CD14-positive monocyte (primary cell): ENCODE data around the gene DCLK1. TPM values are rescaled to one million over a fixed set of nuclear protein-coding genes. Genes with fewer than 3 reads are reported as not detected.

Experiments
- DNase-seq, 3 donors: peaks; one replicate each; pipeline ENCODE4 v3.0.0-alpha.2; 2011 to 2022
- H2AFZ ChIP-seq: 2 replicates; pipeline ENCODE4 v1.6.0; 2012; ENCODE audit warnings: mild to moderate bottlenecking, low read depth, low read length, inconsistent platforms; ENCODE audit not compliant: insufficient read depth, poor library complexity, severe bottlenecking
- H3K27ac ChIP-seq, 2 donors: 1 replicate in 1 of 2; 2 replicates in 1 of 2; pipeline ENCODE4 v1.5.1; 2012 to 2013; ENCODE audit warnings: low read length in 2 of 2, control low read depth in 1 of 2, inconsistent platforms in 1 of 2, low read depth in 1 of 2, mild to moderate bottlenecking in 1 of 2
- H3K27me3 ChIP-seq, 2 donors: one replicate each; pipeline versions ENCODE4 v1.6.0 to v1.6.1; 2011 to 2013; ENCODE audit warnings: low read length in 2 of 2; ENCODE audit not compliant: control insufficient read depth in 2 of 2, insufficient read depth in 2 of 2
- H3K36me3 ChIP-seq, 2 donors: replicated peaks in 1 of 2; 1 replicate in 1 of 2; 2 replicates in 1 of 2; pipeline versions ENCODE4 v1.5.1 to v1.6.1; 2012 to 2013; ENCODE audit warnings: low read length in 2 of 2, control low read depth in 1 of 2, inconsistent platforms in 1 of 2, mild to moderate bottlenecking in 1 of 2; ENCODE audit not compliant: insufficient read depth in 2 of 2, control insufficient read depth in 1 of 2
- H3K4me1 ChIP-seq, 2 donors: 1 replicate in 1 of 2; 2 replicates in 1 of 2; pipeline versions ENCODE4 v1.5.1 to v1.6.1; 2012 to 2013; ENCODE audit warnings: low read length in 2 of 2, control low read depth in 1 of 2, inconsistent platforms in 1 of 2, mild to moderate bottlenecking in 1 of 2, moderate library complexity in 1 of 2; ENCODE audit not compliant: insufficient read depth in 2 of 2, control insufficient read depth in 1 of 2
- H3K4me2 ChIP-seq: replicated peaks from 2 replicates; pipeline ENCODE3; 2012; ENCODE audit warnings: low read length, moderate library complexity, mild to moderate bottlenecking; ENCODE audit not compliant: poor library complexity, severe bottlenecking; ENCODE audit errors: extremely low read depth
- H3K4me3 ChIP-seq, 3 experiments: fragments of 200-600 bp in 1 of 3; sonication (generic) in 1 of 3; replicated peaks in 1 of 3; 1 replicate in 2 of 3; 2 replicates in 1 of 3; pipeline ENCODE4 v1.5.1; 2011 to 2013; ENCODE audit warnings: low read length in 3 of 3, mild to moderate bottlenecking in 3 of 3, control low read depth in 2 of 3, low read depth in 2 of 3, inconsistent platforms in 1 of 3, moderate library complexity in 1 of 3
- H3K79me2 ChIP-seq: 2 replicates; pipeline ENCODE4 v1.6.0; 2012; ENCODE audit warnings: mild to moderate bottlenecking, control low read depth, inconsistent platforms, low read length, moderate library complexity; ENCODE audit not compliant: insufficient read depth
- H3K9ac ChIP-seq: 2 replicates; pipeline ENCODE4 v1.6.0; 2017; ENCODE audit warnings: low read length, mild to moderate bottlenecking; ENCODE audit not compliant: insufficient read depth, poor library complexity, severe bottlenecking
- H3K9me3 ChIP-seq, 2 donors: replicated peaks in 1 of 2; 1 replicate in 1 of 2; 2 replicates in 1 of 2; pipeline versions ENCODE4 v1.5.1 to v1.6.1; 2012 to 2013; ENCODE audit warnings: low read length in 2 of 2, control low read depth in 1 of 2; ENCODE audit not compliant: control insufficient read depth in 1 of 2, insufficient read depth in 1 of 2
- H4K20me1 ChIP-seq: 2 replicates; pipeline ENCODE4 v1.6.0; 2012; ENCODE audit warnings: mild to moderate bottlenecking, low read length, control low read depth, moderate library complexity; ENCODE audit not compliant: insufficient read depth
- H3K27ac Mint-ChIP-seq, 7 donors: one replicate each; pipeline ENCODE4 v1.8.0; 2020; ENCODE audit warnings: mild to moderate bottlenecking in 7 of 7, mixed read lengths in 7 of 7, moderate library complexity in 6 of 7, inconsistent platforms in 2 of 7
- H3K27me3 Mint-ChIP-seq, 3 donors: one replicate each; pipeline ENCODE4 v1.8.0; 2021 to 2022; ENCODE audit warnings: low read depth in 3 of 3, mild to moderate bottlenecking in 3 of 3, mixed read lengths in 3 of 3, moderate library complexity in 3 of 3, inconsistent platforms in 1 of 3
- H3K36me3 Mint-ChIP-seq, 2 donors: one replicate each; pipeline ENCODE4 v1.8.0; 2020; ENCODE audit warnings: mixed read lengths in 2 of 2, inconsistent platforms in 1 of 2, mild to moderate bottlenecking in 1 of 2
- H3K4me1 Mint-ChIP-seq: one replicate; pipeline ENCODE4 v1.8.0; 2020; ENCODE audit warnings: mild to moderate bottlenecking, mixed read lengths
- H3K4me3 Mint-ChIP-seq, 2 donors: one replicate each; pipeline ENCODE4 v1.8.0; 2020; ENCODE audit warnings: mild to moderate bottlenecking in 2 of 2, mixed read lengths in 2 of 2, moderate library complexity in 1 of 2
- H3K9me3 Mint-ChIP-seq, 7 donors: one replicate each; pipeline ENCODE4 v1.8.0; 2020 to 2022; ENCODE audit warnings: mixed read lengths in 7 of 7, mild to moderate bottlenecking in 6 of 7, moderate library complexity in 6 of 7, inconsistent platforms in 2 of 7
- CTCF ChIP-seq: fragments of 200-600 bp; IDR thresholded peaks from one replicate; pipeline ENCODE4 v1.8.0; 2022; ENCODE audit warnings: antibody characterized with exemption, mild to moderate bottlenecking
- WGBS: methylation state at CpG from one replicate; pipeline ENCODE4 v1.1.5; 2013; ENCODE audit warnings: missing lambda C conversion rate; ENCODE audit not compliant: insufficient coverage; 5-methylcytosine and 5-hydroxymethylcytosine counted together
- intact Hi-C, 2 donors: fragments of 100-400 bp; cut with micrococcal nuclease; formaldehyde crosslinking; loops; one replicate each; pipeline versions ENCODE4 v1.15.0 to v1.15.1; 2023
- polyA plus RNA-seq, 3 donors: library from polyadenylated mRNA; depleted of rRNA in 1 of 3; unstranded in 2 of 3; stranded (reverse) in 1 of 3; fragments of 300-500 nt in 2 of 3; fragments of >200 nt in 1 of 3; fragmentation: Illumina TruSeq in 2 of 3; gene quantifications; 1 replicate in 2 of 3; 2 replicates in 1 of 3; pipeline ENCODE4 v1.2.3, GENCODE V29; 2012 to 2021

DCLK1 gene
- polyA plus RNA-seq, 3 donors, result not detected

- no peaks in the 10 kb centered on the region for H4K20me1 ChIP-seq
- Mint-ChIP-seq H3K27ac (no peak overlapping the region), H3K27me3 (peaks cover 0 to 3% (median 2%) of the 10 kb centered on the region in 3 donors), H3K4me1 (no peaks in the 10 kb centered on the region), H3K4me3 (no peak overlapping the region), H3K9me3 (peaks cover 0 to 2% (median 0%) of the 10 kb centered on the region in 7 donors), H3K36me3 (no peaks in the 10 kb centered on the region)
- WGBS, result no CpG with 5 or more reads among the region's 2 CpGs
- intact Hi-C loops, result no loop called here
- no peak overlapping the region for H2AFZ ChIP-seq
- no peak overlapping the region for H3K27ac ChIP-seq
- no peaks in the 10 kb centered on the region for H3K9me3 ChIP-seq
- H3K4me1 ChIP-seq, result no peaks in the 10 kb centered on the region
- no peaks in the 10 kb centered on the region for H3K36me3 ChIP-seq
- no peak overlapping the region for H3K9ac ChIP-seq
- H3K27me3 ChIP-seq, result no peaks in the 10 kb centered on the region
- no peak overlapping the region for H3K4me2 ChIP-seq
- no peaks in the 10 kb centered on the region for H3K79me2 ChIP-seq
- H3K4me3 ChIP-seq, result no peak overlapping the region
- TF ChIP-seq CTCF, result no peak
- no peak for DNase-seq
These were observed 136.0 kb downstream of the DCLK1 start for GRCh38 chr13:35995136-35995535.

- Histone ChIP-seq H3K27me3 (no peaks in the 10 kb centered on the region), H4K20me1 (no peaks in the 10 kb centered on the region), H3K79me2 (no peaks in the 10 kb centered on the region), H2AFZ (no peak overlapping the region), H3K4me3 (no peak overlapping the region), H3K9me3 (no peaks in the 10 kb centered on the region), H3K9ac (no peak overlapping the region), H3K36me3 (no peaks in the 10 kb centered on the region), H3K27ac (no peak overlapping the region), H3K4me1 (no peaks in the 10 kb centered on the region), H3K4me2 (no peak overlapping the region)
- no peaks in the 10 kb centered on the region for H3K36me3 Mint-ChIP-seq
- H3K4me1 Mint-ChIP-seq, result no peaks in the 10 kb centered on the region
- no peak for DNase-seq
- peaks cover 0 to 2% (median 0%) of the 10 kb centered on the region in 7 donors for H3K9me3 Mint-ChIP-seq
- H3K27ac Mint-ChIP-seq, result no peak overlapping the region
- 77% methylated on average over 3 of the region's 6 CpGs for WGBS
- peaks cover 0 to 3% (median 2%) of the 10 kb centered on the region in 3 donors for H3K27me3 Mint-ChIP-seq
- no peak overlapping the region for H3K4me3 Mint-ChIP-seq
- intact Hi-C loops, result no loop called here
- TF ChIP-seq CTCF, result no peak
These were observed 136.8 kb downstream of the DCLK1 start for GRCh38 chr13:35994131-35994966.
